Thyroid gland (tissue), 4 donors: ENCODE measurements around the gene TTC31.

Experiments
- CTCF ChIP-seq, 6 experiments: fragments of 200-600 bp in 3 of 6; fragments of 450-650 bp in 3 of 6; sonication (generic) in 3 of 6; IDR thresholded peaks; one replicate each; pipeline ENCODE4 v1.5.1; 2016 to 2019; ENCODE audit warnings: antibody characterized with exemption in 6 of 6, mild to moderate bottlenecking in 2 of 6, inconsistent platforms in 1 of 6, moderate library complexity in 1 of 6
- POLR2A ChIP-seq, 2 donors: fragments of 450-650 bp; IDR thresholded peaks; one replicate each; pipeline ENCODE4 v1.6.1; 2017; ENCODE audit warnings: antibody characterized with exemption in 2 of 2, mild to moderate bottlenecking in 2 of 2, moderate library complexity in 1 of 2

- no peak for TF ChIP-seq CTCF (IDR thresholded peaks at IDR 0.05)
- no peak for TF ChIP-seq POLR2A (IDR thresholded peaks at IDR 0.05)
Measured at GRCh38 chr2:74534411-74534810, 51.5 kb downstream of the TTC31 start.
